HG03439 (cell line): ENCODE results near the gene JARID2.

Source experiments
- ATAC-seq: cut with Tn5 transposase; IDR thresholded peaks from one replicate; pipeline ENCODE4 v1.9.1; 2021; ENCODE audit warnings: mild to moderate bottlenecking, moderate library complexity; ENCODE audit not compliant: unreplicated experiment

The JARID2 gene

GRCh38 chr6:15368873-15369272 is 123.0 kb downstream of the JARID2 start:
- ATAC-seq = no peak

GRCh38 chr6:15369838-15370237 is 124.0 kb downstream of the JARID2 start:
- ATAC-seq = no peak

GRCh38 chr6:15370733-15371671 is 125.1 kb downstream of the JARID2 start:
- ATAC-seq = no peak

GRCh38 chr6:15372932-15373331 is 127.1 kb downstream of the JARID2 start:
- no peak for ATAC-seq

GRCh38 chr6:15374119-15374518 is 128.2 kb downstream of the JARID2 start:
- no peak for ATAC-seq

GRCh38 chr6:15375018-15375417 is 129.1 kb downstream of the JARID2 start:
- ATAC-seq = no peak

- ATAC-seq = no peak
Measured at GRCh38 chr6:15375638-15376290, 129.9 kb downstream of the JARID2 start.

GRCh38 chr6:15376900-15377487 is 131.1 kb downstream of the JARID2 start:
- ATAC-seq = no peak

- no peak for ATAC-seq
Measured at GRCh38 chr6:15378272-15378671, 132.4 kb downstream of the JARID2 start.

- no peak for ATAC-seq
Measured at GRCh38 chr6:15378866-15379265, 133.0 kb downstream of the JARID2 start.

GRCh38 chr6:15380351-15380750 is 134.5 kb downstream of the JARID2 start:
- no peak for ATAC-seq

- ATAC-seq = no peak
Measured at GRCh38 chr6:15382089-15382488, 136.2 kb downstream of the JARID2 start.

GRCh38 chr6:15382712-15383111 is 136.8 kb downstream of the JARID2 start:
- ATAC-seq = no peak

GRCh38 chr6:15384901-15385300 is 139.0 kb downstream of the JARID2 start:
- ATAC-seq = no peak

- ATAC-seq = no peak
Measured at GRCh38 chr6:15385521-15385920, 139.7 kb downstream of the JARID2 start.

- no peak for ATAC-seq
Measured at GRCh38 chr6:15386110-15386755, 140.4 kb downstream of the JARID2 start.

GRCh38 chr6:15386756-15387112 is 140.9 kb downstream of the JARID2 start:
- ATAC-seq = no peak

GRCh38 chr6:15387118-15387517 is 141.2 kb downstream of the JARID2 start:
- ATAC-seq = peak; percentile 43

GRCh38 chr6:15389084-15389764 is 143.4 kb downstream of the JARID2 start:
- no peak for ATAC-seq

- no peak for ATAC-seq
Measured at GRCh38 chr6:15389765-15390723, 144.2 kb downstream of the JARID2 start.
